Glutamatergic neuron (in vitro differentiated cells): ENCODE results near the gene THSD8. TPM values are rescaled to one million over a fixed set of nuclear protein-coding genes. Genes with fewer than 3 reads are reported as not detected.
A peak's percentile ranks its signal among the peaks of the same experiment; 100 is the strongest.

ENCODE experiments used
- DNase-seq: peaks from one replicate; pipeline ENCODE4 v3.0.0; 2022
- H3K27ac Mint-ChIP-seq: one replicate; pipeline ENCODE4 v1.8.0; 2020; ENCODE audit warnings: mild to moderate bottlenecking, mixed read lengths, inconsistent platforms; ENCODE audit not compliant: unreplicated experiment
- H3K27me3 Mint-ChIP-seq: one replicate; pipeline ENCODE4 v1.8.0; 2020; ENCODE audit warnings: mild to moderate bottlenecking, moderate library complexity, mixed read lengths, inconsistent platforms; ENCODE audit not compliant: unreplicated experiment
- H3K36me3 Mint-ChIP-seq: one replicate; pipeline ENCODE4 v1.8.0; 2020; ENCODE audit warnings: mild to moderate bottlenecking, mixed read lengths, inconsistent platforms; ENCODE audit not compliant: unreplicated experiment
- H3K4me1 Mint-ChIP-seq: one replicate; pipeline ENCODE4 v1.8.0; 2020; ENCODE audit warnings: mild to moderate bottlenecking, low read depth, mixed read lengths, inconsistent platforms; ENCODE audit not compliant: unreplicated experiment
- H3K4me3 Mint-ChIP-seq: one replicate; pipeline ENCODE4 v1.8.0; 2020; ENCODE audit warnings: mild to moderate bottlenecking, mixed read lengths, inconsistent platforms; ENCODE audit not compliant: unreplicated experiment
- H3K9me3 Mint-ChIP-seq: one replicate; pipeline ENCODE4 v1.8.0; 2020; ENCODE audit warnings: mild to moderate bottlenecking, moderate library complexity, mixed read lengths, inconsistent platforms; ENCODE audit not compliant: unreplicated experiment
- total RNA-seq: library from RNA; stranded (reverse); fragmentation: NEBNext Ultra II Directional; extraction: Animal tissue kit (Norgen Biotek cat#: 25700); gene quantifications from one replicate; pipeline ENCODE4 v1.2.1, GENCODE V29; 2021; ENCODE audit not compliant: unreplicated experiment
- TF ChIP-seq, protein P1 (sequence below): fragments of 200-600 bp; sonication (generic); IDR thresholded peaks from one replicate; pipeline ENCODE4 v1.5.0; 2021; ENCODE audit not compliant: partially characterized antibody, unreplicated experiment

THSD8 gene
- total RNA-seq, 1 donor from 2014 or later = 14.4 TPM

DNA sequence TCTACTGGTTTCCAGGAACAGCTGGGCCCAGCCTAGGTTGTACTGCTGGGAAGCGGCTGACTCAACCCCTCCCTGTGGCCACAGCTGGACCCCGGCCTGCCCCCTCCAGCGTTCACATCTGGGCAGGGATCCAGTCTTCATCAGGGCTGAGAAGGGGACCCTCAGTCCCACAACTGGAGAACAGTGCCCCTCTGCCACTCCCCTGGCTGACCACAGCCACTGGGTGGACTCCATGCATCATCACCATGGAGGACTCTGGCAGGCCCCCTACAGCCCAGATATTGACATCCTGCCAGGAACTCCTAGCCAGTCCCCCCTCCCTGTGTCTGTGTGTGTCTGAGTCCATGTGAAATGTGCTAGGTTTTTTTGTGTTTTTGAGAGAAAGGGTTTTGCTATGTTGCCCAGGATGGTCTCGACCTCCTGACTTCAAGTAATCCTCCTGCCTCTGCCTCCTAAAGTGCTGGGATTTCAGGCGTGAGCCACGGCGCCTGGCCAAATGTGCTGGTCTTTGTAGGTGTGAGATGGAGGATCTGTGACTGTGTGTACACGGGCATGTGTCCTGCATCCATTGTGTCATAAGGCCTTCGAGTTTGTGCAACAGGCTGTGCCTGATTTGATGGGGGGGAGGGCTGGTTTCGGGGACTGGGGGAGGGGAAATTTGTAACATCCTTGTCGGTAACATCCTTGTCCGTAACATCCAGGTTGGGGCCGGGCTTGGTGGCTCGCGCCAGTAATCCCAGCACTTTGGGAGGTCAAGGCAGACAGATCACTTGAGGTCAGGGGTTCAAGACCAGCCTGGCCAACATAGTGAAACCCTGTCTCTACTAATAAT is 22.5 kb upstream of the THSD8 start:
- peaks cover 6% of the 10 kb centered on the region for H3K27me3 Mint-ChIP-seq
- H3K36me3 Mint-ChIP-seq = no peaks in the 10 kb centered on the region
- peak overlapping the region; percentile 68 for H3K4me3 Mint-ChIP-seq
- TF ChIP-seq, protein P1, sequence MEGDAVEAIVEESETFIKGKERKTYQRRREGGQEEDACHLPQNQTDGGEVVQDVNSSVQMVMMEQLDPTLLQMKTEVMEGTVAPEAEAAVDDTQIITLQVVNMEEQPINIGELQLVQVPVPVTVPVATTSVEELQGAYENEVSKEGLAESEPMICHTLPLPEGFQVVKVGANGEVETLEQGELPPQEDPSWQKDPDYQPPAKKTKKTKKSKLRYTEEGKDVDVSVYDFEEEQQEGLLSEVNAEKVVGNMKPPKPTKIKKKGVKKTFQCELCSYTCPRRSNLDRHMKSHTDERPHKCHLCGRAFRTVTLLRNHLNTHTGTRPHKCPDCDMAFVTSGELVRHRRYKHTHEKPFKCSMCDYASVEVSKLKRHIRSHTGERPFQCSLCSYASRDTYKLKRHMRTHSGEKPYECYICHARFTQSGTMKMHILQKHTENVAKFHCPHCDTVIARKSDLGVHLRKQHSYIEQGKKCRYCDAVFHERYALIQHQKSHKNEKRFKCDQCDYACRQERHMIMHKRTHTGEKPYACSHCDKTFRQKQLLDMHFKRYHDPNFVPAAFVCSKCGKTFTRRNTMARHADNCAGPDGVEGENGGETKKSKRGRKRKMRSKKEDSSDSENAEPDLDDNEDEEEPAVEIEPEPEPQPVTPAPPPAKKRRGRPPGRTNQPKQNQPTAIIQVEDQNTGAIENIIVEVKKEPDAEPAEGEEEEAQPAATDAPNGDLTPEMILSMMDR = no peak
- DNase-seq = peak; percentile 47
- peak overlapping the region; percentile 87 for H3K27ac Mint-ChIP-seq
- H3K9me3 Mint-ChIP-seq = peaks cover 11% of the 10 kb centered on the region
- H3K4me1 Mint-ChIP-seq = peaks cover 16% of the 10 kb centered on the region

DNA sequence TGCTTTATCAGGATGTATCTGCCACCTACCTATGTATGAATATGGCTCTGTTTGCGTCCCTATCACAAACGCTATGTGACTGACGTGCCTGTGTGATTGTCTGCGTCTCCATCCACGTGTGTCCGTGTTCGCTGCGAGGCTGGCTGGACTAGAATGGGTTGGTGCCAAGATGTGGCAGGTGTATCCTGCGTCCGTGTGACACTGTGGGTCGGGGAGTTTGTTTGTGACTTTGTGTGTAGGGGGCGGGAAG is 19.8 kb upstream of the THSD8 start:
- no peaks in the 10 kb centered on the region for H3K36me3 Mint-ChIP-seq
- H3K9me3 Mint-ChIP-seq = peaks cover 8% of the 10 kb centered on the region
- peaks cover 14% of the 10 kb centered on the region for H3K4me1 Mint-ChIP-seq
- peaks cover 6% of the 10 kb centered on the region for H3K27me3 Mint-ChIP-seq
- TF ChIP-seq, protein P1 = no peak
- peak overlapping the region; percentile 90 for H3K4me3 Mint-ChIP-seq
- no peak for DNase-seq
- peak overlapping the region; percentile 88 for H3K27ac Mint-ChIP-seq

DNA sequence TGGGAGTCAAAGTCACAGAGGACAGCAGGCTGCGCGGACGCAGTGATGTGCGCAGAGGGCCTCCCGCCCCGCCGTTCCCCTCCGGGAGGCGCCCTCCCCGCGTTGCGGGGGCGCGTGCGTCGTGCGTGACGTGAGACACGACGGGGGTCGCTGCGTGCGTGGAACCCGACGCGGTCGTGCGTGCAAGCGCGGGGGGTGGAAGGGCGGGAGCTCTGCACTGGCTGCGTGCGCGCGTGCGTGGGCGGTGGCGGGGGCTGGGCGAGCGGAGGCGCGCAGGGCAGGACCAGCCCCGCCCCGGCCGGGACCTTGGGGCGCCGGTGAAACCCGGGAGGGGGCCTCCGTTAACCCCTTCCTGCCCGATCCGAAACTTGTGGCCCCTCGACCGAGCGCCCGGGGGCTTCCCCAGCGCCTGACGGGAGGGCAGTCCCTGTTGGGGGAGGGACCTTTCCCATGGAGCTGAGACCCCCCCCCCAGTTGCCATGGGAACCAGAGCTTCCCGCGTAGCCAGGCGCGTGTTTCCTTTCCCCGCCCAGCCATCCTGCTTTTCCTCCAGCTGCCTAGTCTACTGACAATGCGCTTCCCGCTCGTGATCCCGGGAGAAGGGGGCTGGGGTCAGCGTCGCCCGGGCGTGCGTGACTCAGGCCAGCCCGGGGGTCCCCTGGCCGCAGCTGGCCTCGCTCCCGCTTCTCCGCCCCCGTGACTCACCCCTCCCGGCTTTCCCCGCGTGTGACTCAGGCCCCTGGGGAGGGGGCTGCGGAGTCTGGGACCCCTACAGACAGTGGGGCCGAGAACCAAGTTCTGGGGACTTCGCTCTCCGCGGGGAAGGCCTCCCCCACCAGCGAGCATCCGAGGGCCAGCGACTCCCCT is 19.2 kb upstream of the THSD8 start:
- peaks cover 14% of the 10 kb centered on the region for H3K4me1 Mint-ChIP-seq

DNA sequence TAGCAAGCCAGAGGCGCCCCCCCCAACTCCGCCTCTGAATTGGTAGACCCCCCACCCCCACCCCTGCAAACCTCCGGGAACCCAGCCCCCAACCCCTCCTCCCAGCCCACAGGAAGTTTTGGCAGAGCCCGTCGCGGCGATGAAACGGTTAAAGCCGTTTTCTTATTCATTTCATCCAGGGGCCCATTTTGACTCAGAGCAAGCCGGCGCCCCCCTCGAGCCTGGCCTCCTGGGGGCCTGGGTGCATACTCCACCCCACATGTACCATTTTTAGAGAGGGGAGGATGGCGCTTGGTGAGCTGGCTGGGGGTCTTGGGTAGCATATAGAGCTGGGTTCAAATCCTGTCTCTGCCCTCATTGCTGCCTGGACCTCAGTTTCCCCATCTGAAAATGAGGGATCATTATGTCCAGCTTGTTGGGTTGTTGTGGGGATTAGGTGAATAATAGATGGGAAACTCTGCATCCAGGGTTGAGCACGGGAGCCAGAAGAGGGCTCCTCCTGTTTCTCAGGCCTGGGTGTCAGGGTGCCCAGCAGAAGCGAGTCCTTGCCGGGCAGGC is 18.5 kb upstream of the THSD8 start:
- peak overlapping the region; percentile 35 for H3K27ac Mint-ChIP-seq
- TF ChIP-seq, protein P1 = no peak
- no peak for DNase-seq
- H3K4me1 Mint-ChIP-seq = peaks cover 17% of the 10 kb centered on the region
- H3K27me3 Mint-ChIP-seq = peaks cover 6% of the 10 kb centered on the region
- peak overlapping the region; percentile 76 for H3K4me3 Mint-ChIP-seq
- peaks cover 5% of the 10 kb centered on the region for H3K9me3 Mint-ChIP-seq
- H3K36me3 Mint-ChIP-seq = no peaks in the 10 kb centered on the region

More for the DNA sequence above, 19.2 kb upstream of the THSD8 start:
- DNase-seq = peak; percentile 62
- peak overlapping the region; percentile 88 for H3K27ac Mint-ChIP-seq
- H3K9me3 Mint-ChIP-seq = peaks cover 6% of the 10 kb centered on the region
- H3K27me3 Mint-ChIP-seq = peaks cover 6% of the 10 kb centered on the region
- peak overlapping the region; percentile 90 for H3K4me3 Mint-ChIP-seq
- no peaks in the 10 kb centered on the region for H3K36me3 Mint-ChIP-seq
- TF ChIP-seq, protein P1 = no peak
